ENCODE results near the gene ACYP2. TPM values are rescaled to one million over a fixed set of nuclear protein-coding genes. Genes with fewer than 3 reads are reported as not detected.

Gene ACYP2
- total RNA-seq, 4 donors from 2014 or later, result 15.4 to 28.7 (median 22.7) TPM

DNA sequence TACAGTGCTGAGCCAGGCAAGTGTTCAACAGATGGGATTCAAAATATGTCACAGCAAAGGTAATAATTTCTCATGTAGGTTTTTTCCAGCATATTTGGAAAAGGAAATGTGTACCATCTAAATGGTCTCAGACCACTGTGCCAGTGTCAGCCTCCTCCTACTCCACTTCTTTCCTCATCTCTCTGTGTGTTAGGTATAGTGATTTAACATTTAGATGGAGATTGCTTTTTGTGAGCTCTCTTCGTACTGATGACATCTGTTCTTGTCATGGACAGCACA is 221.5 kb downstream of the ACYP2 start:
- intact Hi-C loops (cut with DNase I), result loop anchor here (10.0 kb wide), 1 partner anchor 98 kb away; no protein-coding TSS in a partner anchor
- H3K4me1 ChIP-seq, result peaks cover 6 to 18% (median 10%) of the 10 kb centered on the region in 4 donors
- 100% methylated on average over 1 of the region's 1 CpG for WGBS
- peak overlapping the region in 2 of 4 donors; percentile 8 to 22 for H3K27ac ChIP-seq (replicated peaks in 1 of 4)
- H3K4me3 ChIP-seq, result no peak overlapping the region
- no peaks in the 10 kb centered on the region for H3K36me3 ChIP-seq
- no peak for TF ChIP-seq POLR2A (IDR thresholded peaks at IDR 0.05; ENCODE audit: low read depth)
- TF ChIP-seq, protein P1, sequence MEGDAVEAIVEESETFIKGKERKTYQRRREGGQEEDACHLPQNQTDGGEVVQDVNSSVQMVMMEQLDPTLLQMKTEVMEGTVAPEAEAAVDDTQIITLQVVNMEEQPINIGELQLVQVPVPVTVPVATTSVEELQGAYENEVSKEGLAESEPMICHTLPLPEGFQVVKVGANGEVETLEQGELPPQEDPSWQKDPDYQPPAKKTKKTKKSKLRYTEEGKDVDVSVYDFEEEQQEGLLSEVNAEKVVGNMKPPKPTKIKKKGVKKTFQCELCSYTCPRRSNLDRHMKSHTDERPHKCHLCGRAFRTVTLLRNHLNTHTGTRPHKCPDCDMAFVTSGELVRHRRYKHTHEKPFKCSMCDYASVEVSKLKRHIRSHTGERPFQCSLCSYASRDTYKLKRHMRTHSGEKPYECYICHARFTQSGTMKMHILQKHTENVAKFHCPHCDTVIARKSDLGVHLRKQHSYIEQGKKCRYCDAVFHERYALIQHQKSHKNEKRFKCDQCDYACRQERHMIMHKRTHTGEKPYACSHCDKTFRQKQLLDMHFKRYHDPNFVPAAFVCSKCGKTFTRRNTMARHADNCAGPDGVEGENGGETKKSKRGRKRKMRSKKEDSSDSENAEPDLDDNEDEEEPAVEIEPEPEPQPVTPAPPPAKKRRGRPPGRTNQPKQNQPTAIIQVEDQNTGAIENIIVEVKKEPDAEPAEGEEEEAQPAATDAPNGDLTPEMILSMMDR (IDR thresholded peaks at IDR 0.05), result no peak
- no peak for TF ChIP-seq POLR2AphosphoS5 (IDR thresholded peaks at IDR 0.05)
- TF ChIP-seq EP300 (IDR thresholded peaks at IDR 0.05), result no peak
- no peak for DNase-seq (ENCODE audit: extremely low spot score)
- no peaks in the 10 kb centered on the region for H3K27me3 ChIP-seq
- H3K9me3 ChIP-seq, result no peaks in the 10 kb centered on the region

DNA sequence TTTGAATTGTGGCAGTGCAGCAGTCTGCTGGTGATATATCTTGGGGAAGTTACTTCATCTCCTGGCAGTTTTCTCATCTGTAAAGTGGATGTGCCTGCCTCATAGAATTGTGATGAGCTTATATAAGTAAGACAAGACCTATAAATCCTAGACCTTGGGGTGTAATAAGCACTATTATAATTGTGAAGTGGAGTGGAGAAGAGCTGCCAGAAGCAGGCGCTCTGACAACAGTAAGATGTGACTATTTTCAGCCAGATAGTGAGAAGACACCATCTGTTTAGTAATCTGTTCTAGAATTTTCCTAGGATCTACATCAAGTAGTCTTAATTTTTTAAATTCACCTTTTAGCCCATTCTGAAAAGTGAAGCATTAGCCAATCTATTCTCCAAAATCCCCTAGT is 226.2 kb downstream of the ACYP2 start:
- H3K4me3 ChIP-seq, result no peak overlapping the region
- 82% methylated on average over 1 of the region's 1 CpG for WGBS
- H3K27me3 ChIP-seq, result no peaks in the 10 kb centered on the region
- H3K4me1 ChIP-seq, result peaks cover 3 to 13% (median 6%) of the 10 kb centered on the region in 4 donors
- DNase-seq (ENCODE audit: extremely low spot score), result no peak
- H3K27ac ChIP-seq (replicated peaks in 1 of 4), result no peak overlapping the region
- intact Hi-C loops (cut with DNase I), result no loop called here
- H3K9me3 ChIP-seq, result no peaks in the 10 kb centered on the region
- TF ChIP-seq EP300 (IDR thresholded peaks at IDR 0.05) (no peak), POLR2A (IDR thresholded peaks at IDR 0.05; ENCODE audit: low read depth) (no peak), POLR2AphosphoS5 (IDR thresholded peaks at IDR 0.05) (no peak)
- TF ChIP-seq, protein P1 (IDR thresholded peaks at IDR 0.05), result peak in 2 of 3 experiments; percentile 5 to 12
- H3K36me3 ChIP-seq, result no peaks in the 10 kb centered on the region

DNA sequence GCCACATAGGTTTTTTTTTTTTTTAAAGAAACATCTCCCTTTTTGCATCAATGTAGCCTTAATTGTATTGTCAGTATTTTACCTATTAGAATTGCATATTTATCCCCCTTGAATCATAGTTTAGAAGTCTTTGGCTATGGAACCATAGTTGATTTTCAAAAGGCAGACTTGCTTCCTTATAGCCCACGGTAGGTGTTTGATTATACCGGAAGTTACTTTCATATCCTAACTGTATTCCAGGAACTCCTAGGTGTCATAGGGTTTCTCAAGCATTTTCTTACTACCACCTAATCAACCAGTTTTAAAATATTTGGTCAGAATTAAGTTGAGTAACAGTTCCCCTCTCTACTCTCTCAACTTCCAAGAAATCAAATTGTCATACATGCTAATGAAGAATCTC is 227.2 kb downstream of the ACYP2 start:
- H3K9me3 ChIP-seq, result no peaks in the 10 kb centered on the region
- no peak overlapping the region for H3K27ac ChIP-seq (replicated peaks in 1 of 4)
- intact Hi-C loops (cut with DNase I), result no loop called here
- no peak overlapping the region for H3K4me3 ChIP-seq
- no peak for DNase-seq (ENCODE audit: extremely low spot score)
- TF ChIP-seq POLR2A (IDR thresholded peaks at IDR 0.05; ENCODE audit: low read depth) (no peak), POLR2AphosphoS5 (IDR thresholded peaks at IDR 0.05) (no peak), EP300 (IDR thresholded peaks at IDR 0.05) (no peak)
- TF ChIP-seq, protein P1 (IDR thresholded peaks at IDR 0.05), result no peak
- peaks cover 0 to 10% (median 0%) of the 10 kb centered on the region in 4 donors for H3K4me1 ChIP-seq
- no peaks in the 10 kb centered on the region for H3K36me3 ChIP-seq
- H3K27me3 ChIP-seq, result no peaks in the 10 kb centered on the region
- WGBS, result 100% methylated on average over 2 of the region's 2 CpGs

DNA sequence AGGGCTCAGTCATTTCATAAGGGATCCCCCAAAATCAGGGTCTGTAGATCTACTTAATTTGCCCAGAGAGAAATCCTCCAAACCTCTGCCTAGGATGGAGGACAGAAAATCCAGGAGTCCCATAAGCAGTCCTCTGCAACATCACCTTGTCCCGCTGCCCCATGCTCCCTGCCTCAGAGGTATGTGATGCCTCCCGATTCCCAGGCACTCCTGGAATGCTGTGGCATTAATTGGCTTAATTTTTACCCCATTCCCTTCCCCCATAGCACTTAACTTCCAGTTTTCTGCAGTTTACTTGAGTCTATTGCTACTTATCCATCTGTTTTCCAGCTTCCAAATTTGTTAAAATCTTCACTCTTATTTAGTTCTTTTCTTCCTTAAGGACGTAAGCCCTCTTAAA is 232.2 kb downstream of the ACYP2 start:
- Histone ChIP-seq H3K4me3 (no peak overlapping the region), H3K27ac (replicated peaks in 1 of 4) (no peak overlapping the region)
- 85% methylated on average over 3 of the region's 3 CpGs for WGBS

More for the DNA sequence above, 232.2 kb downstream of the ACYP2 start:
- no peaks in the 10 kb centered on the region for H3K36me3 ChIP-seq
- H3K4me1 ChIP-seq, result peaks cover 0 to 3% (median 0%) of the 10 kb centered on the region in 4 donors
- H3K9me3 ChIP-seq, result no peaks in the 10 kb centered on the region
- intact Hi-C loops (cut with DNase I), result no loop called here
- no peaks in the 10 kb centered on the region for H3K27me3 ChIP-seq
- TF ChIP-seq POLR2A (IDR thresholded peaks at IDR 0.05; ENCODE audit: low read depth), result no peak
- no peak for TF ChIP-seq POLR2AphosphoS5 (IDR thresholded peaks at IDR 0.05)
- TF ChIP-seq, protein P1 (IDR thresholded peaks at IDR 0.05), result no peak
- TF ChIP-seq EP300 (IDR thresholded peaks at IDR 0.05), result no peak
- DNase-seq (ENCODE audit: extremely low spot score), result no peak
